RWPE1 (cell line): Measurements from ENCODE around the gene ST14.
"Not testable (repeated sequence)": the region's sequence is repeated elsewhere in the genome, so short reads cannot be mapped to it uniquely, and the experiment has no call there.

Source experiments
- CTCF ChIA-PET: fragments of 350-600 bp; sonication (Branson Sonifier 250); formaldehyde crosslinking; extraction: SDS; loops from one replicate; lab custom pipeline; 2021; lab: Yijun Ruan, JAX
- POLR2A ChIA-PET: fragments of 400-600 bp; formaldehyde crosslinking; extraction: SDS; loops from one replicate; lab custom pipeline; 2020; ENCODE audit warnings: antibody characterized with exemption; ENCODE audit not compliant: low non-redundant PET; lab: Yijun Ruan, JAX
- DNase-seq: peaks from one replicate; pipeline ENCODE4 v3.0.0; 2012; ENCODE audit warnings: low spot score
- H3K27ac ChIP-seq: fragments of 450-650 bp; 2 replicates; pipeline ENCODE4 v1.5.1; 2017
- TF ChIP-seq, protein P1 (sequence below): fragments of 450-650 bp; conservative IDR thresholded peaks from 2 replicates; pipeline ENCODE4 v1.5.1; 2017; ENCODE audit warnings: low read depth, mild to moderate bottlenecking

The ST14 gene

DNA sequence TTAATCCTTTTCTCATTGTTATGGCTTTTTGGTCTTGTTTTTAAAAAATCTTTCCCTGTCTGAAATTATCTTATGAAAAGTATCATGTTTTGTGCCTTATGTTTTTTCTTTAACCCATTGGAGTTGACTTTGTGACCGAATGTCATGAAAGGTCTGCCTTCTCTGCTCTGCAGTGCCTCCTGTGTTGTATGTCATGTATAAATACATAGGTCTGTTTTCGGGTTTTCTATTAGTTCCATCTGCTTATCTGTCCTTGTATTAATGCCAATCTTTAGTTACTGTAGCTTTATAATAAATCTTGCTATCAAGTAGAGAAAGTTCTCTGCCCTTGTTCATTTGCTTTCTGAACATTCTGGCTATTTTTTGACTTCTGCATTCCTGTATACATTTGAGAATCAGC is 82.1 kb downstream of the ST14 start:
- TF ChIP-seq, protein P1, sequence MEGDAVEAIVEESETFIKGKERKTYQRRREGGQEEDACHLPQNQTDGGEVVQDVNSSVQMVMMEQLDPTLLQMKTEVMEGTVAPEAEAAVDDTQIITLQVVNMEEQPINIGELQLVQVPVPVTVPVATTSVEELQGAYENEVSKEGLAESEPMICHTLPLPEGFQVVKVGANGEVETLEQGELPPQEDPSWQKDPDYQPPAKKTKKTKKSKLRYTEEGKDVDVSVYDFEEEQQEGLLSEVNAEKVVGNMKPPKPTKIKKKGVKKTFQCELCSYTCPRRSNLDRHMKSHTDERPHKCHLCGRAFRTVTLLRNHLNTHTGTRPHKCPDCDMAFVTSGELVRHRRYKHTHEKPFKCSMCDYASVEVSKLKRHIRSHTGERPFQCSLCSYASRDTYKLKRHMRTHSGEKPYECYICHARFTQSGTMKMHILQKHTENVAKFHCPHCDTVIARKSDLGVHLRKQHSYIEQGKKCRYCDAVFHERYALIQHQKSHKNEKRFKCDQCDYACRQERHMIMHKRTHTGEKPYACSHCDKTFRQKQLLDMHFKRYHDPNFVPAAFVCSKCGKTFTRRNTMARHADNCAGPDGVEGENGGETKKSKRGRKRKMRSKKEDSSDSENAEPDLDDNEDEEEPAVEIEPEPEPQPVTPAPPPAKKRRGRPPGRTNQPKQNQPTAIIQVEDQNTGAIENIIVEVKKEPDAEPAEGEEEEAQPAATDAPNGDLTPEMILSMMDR = no peak
- ChIA-PET CTCF (no interaction called here), POLR2A (no interaction called here)
- DNase-seq = no peak
- no peak overlapping the region for H3K27ac ChIP-seq

DNA sequence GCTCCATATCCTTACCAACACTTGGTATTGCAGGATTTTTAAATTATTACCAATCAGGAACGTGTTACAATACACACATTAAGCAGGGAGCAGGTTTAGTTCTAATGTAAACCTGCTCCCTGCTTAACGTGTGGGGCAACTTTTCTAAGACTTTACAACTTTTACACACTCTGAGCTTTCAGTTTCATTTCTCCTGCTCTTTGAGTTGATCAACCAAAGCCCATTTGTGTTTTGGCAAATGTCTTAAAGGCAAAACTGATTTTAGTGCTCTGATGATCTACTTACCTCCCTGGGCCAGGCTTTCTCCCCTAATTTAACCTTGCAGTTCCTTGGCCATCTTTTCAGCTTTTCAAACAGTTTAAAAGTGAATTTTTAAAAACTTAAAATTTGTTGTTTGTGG is 84.2 kb downstream of the ST14 start:
- no peak for DNase-seq
- ChIA-PET POLR2A (no interaction called here), CTCF (interaction anchor here (0.7 kb wide), 1 partner anchor 401 kb away, joined by 3 read pairs; no protein-coding TSS in a partner anchor)
- TF ChIP-seq, protein P1 = no peak
- H3K27ac ChIP-seq = no peak overlapping the region

DNA sequence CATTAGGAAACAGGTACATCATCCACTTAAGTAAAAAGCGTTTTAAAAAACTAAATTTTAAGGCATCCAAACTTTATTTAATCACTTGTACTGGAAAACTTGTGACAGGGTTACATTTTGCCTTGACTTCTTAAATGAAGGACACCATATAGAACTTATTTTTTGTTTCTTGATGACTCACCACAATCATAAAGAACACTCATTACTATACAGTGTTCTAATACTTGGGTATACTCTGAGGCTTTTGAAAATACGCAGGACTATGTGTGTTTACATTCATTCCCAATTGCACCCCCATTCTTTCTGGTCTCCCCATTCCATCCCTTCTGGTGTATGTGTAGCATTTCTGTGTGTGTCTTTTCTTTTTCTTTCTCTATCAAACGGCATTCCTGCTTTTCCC is 85.3 kb downstream of the ST14 start:
- CTCF ChIA-PET = no interaction called here
- H3K27ac ChIP-seq = no peak overlapping the region
- DNase-seq = no peak
- POLR2A ChIA-PET = no interaction called here
- TF ChIP-seq, protein P1 = no peak

DNA sequence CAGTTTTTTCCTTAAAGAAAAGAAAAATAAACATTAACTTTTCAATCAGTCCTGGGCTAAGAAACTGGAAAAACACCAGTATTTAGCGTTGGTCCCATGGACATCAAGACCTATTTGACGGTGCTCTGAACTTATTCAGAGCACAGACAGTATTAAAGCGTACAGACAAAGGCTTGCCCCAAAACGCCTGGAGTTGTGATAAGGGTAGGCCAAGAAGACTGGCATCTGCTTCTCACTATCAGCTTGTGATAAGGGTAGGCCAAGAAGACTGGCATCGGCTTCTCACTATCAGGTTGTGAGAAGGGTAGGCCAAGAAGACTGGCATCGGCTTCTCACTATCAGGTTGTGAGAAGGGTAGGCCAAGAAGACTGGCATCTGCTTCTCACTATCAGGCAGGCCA is 85.8 kb downstream of the ST14 start:
- H3K27ac ChIP-seq, CTCF ChIA-PET, POLR2A ChIA-PET, DNase-seq: not testable (repeated sequence)

DNA sequence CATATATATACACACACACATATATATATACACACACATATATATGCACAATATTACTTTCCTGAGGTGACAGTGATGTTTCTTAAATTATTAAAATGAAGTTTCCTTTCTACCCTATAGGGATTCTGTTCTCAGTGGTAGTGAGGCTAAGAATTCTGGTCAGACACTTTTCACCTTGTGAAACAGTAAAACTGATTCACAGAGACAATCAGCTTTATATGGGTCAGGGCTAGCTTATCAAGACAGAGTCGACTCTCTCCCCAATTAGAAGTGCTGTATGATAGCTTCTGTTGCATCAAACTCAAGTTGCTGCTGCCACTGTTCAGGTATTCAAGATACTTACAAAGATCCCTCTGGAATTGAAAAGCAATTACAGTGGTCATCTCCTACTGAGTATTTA is 86.7 kb downstream of the ST14 start:
- TF ChIP-seq, protein P1 = no peak
- ChIA-PET POLR2A (no interaction called here), CTCF (no interaction called here)
- no peak for DNase-seq
- H3K27ac ChIP-seq = no peak overlapping the region

DNA sequence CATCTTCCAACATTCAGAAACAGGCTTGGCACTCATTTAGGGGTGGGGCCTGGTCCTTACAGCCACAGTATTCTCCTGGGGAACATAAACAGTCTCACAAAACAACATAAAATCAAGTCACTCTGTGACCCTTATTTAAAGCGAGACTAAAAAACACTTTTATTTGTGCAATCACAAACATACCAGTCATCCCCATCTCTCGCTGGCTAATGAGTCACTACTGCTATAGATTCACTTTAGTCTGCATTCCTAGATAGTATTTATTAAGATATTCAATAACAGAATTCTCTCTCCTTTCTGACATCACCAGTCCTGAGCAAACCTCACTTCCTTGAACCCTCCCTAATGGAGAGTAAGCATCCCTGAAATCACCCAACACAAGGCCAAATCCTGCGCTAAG is 87.2 kb downstream of the ST14 start:
- ChIA-PET CTCF (no interaction called here), POLR2A (no interaction called here)
- no peak for DNase-seq
- no peak overlapping the region for H3K27ac ChIP-seq
- TF ChIP-seq, protein P1 = no peak

DNA sequence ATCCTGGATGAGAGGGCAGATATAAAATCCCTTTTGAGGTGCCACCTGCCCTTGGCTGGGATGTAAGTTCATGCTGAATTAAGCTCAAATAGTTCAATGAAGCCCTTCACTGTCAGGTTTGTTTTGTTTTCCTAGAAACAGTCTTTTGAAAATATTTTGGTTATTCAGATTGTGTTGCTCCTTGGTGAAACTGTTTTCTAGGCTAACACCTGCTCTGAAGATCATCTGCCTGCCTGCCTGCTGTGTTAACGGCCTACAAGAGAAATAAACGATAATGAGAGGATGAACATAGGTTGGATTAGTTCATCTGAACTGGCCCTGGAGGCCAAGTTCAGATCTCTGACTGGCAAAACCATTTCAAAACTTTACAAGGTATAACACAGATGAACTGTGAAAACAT is 87.7 kb downstream of the ST14 start:
- ChIA-PET POLR2A (no interaction called here), CTCF (no interaction called here)
- DNase-seq = no peak
- TF ChIP-seq, protein P1 = no peak
- no peak overlapping the region for H3K27ac ChIP-seq
